ENCODE results near the gene CCNF.

CCNF gene

GRCh38 chr16:2398520-2398919 is 30.7 kb upstream of the CCNF start:
- no peak for TF ChIP-seq CREB1 (IDR thresholded peaks at IDR 0.05; ENCODE audit: low read depth)
- TF ChIP-seq NFIC (IDR thresholded peaks at IDR 0.05): no peak
- TF ChIP-seq, protein P1, sequence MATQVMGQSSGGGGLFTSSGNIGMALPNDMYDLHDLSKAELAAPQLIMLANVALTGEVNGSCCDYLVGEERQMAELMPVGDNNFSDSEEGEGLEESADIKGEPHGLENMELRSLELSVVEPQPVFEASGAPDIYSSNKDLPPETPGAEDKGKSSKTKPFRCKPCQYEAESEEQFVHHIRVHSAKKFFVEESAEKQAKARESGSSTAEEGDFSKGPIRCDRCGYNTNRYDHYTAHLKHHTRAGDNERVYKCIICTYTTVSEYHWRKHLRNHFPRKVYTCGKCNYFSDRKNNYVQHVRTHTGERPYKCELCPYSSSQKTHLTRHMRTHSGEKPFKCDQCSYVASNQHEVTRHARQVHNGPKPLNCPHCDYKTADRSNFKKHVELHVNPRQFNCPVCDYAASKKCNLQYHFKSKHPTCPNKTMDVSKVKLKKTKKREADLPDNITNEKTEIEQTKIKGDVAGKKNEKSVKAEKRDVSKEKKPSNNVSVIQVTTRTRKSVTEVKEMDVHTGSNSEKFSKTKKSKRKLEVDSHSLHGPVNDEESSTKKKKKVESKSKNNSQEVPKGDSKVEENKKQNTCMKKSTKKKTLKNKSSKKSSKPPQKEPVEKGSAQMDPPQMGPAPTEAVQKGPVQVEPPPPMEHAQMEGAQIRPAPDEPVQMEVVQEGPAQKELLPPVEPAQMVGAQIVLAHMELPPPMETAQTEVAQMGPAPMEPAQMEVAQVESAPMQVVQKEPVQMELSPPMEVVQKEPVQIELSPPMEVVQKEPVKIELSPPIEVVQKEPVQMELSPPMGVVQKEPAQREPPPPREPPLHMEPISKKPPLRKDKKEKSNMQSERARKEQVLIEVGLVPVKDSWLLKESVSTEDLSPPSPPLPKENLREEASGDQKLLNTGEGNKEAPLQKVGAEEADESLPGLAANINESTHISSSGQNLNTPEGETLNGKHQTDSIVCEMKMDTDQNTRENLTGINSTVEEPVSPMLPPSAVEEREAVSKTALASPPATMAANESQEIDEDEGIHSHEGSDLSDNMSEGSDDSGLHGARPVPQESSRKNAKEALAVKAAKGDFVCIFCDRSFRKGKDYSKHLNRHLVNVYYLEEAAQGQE (IDR thresholded peaks at IDR 0.05; ENCODE audit: low read depth): no peak
- TF ChIP-seq, protein P2, sequence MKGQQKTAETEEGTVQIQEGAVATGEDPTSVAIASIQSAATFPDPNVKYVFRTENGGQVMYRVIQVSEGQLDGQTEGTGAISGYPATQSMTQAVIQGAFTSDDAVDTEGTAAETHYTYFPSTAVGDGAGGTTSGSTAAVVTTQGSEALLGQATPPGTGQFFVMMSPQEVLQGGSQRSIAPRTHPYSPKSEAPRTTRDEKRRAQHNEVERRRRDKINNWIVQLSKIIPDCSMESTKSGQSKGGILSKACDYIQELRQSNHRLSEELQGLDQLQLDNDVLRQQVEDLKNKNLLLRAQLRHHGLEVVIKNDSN (IDR thresholded peaks at IDR 0.05): no peak
- TF ChIP-seq EP300 (IDR thresholded peaks at IDR 0.05; ENCODE audit: borderline replicate concordance): no peak
- no peak for TF ChIP-seq MAX (IDR thresholded peaks at IDR 0.05)
- TF ChIP-seq ZBTB7A (IDR thresholded peaks at IDR 0.05; ENCODE audit: low read depth): no peak
- TF ChIP-seq CEBPB (IDR thresholded peaks at IDR 0.05): no peak
- TF ChIP-seq YY1 (IDR thresholded peaks at IDR 0.05; ENCODE audit: low read depth): no peak
- no peak for TF ChIP-seq TCF12 (IDR thresholded peaks at IDR 0.05; ENCODE audit: low read depth)

- TF ChIP-seq CREB1 (IDR thresholded peaks at IDR 0.05; ENCODE audit: low read depth) (no peak), TEAD4 (IDR thresholded peaks at IDR 0.05) (no peak), RAD21 (IDR thresholded peaks at IDR 0.05; ENCODE audit: low read depth) (no peak)
- TF ChIP-seq, protein P2 (IDR thresholded peaks at IDR 0.05): no peak
Observed at GRCh38 chr16:2404099-2404498, 25.1 kb upstream of the CCNF start.

- TF ChIP-seq NFIC (IDR thresholded peaks at IDR 0.05) (peak; percentile 34; the same call in 1 of the 2 replicates), MAX (IDR thresholded peaks at IDR 0.05) (no peak)
Observed at GRCh38 chr16:2415085-2415484, 14.2 kb upstream of the CCNF start.

DNA sequence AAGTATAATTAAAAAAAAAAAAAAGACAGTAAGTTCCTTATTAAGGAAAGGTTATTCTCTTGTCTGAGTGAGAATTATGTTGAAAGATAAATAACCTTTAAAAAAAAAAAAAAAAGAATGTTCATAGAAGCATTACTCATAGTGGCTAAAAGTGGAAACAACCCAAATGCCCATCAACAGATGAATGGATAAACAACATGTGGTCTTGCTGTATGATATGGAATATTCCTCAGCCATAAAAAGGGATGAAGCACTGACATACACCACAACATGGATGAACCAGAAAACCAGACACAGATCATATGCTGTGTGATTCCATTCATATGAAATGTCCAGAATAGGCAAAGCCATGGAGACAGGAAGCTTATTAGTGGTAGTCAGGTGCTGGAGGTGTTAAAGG is 9.2 kb upstream of the CCNF start:
- TF ChIP-seq, protein P2 (IDR thresholded peaks at IDR 0.05): no peak
- TF ChIP-seq CREB1 (IDR thresholded peaks at IDR 0.05; ENCODE audit: low read depth): no peak
- no peak for TF ChIP-seq FOXM1 (IDR thresholded peaks at IDR 0.05; ENCODE audit: borderline replicate concordance, low read depth)
- TF ChIP-seq MAX (IDR thresholded peaks at IDR 0.05): no peak
- TF ChIP-seq RAD21 (IDR thresholded peaks at IDR 0.05; ENCODE audit: low read depth): no peak
- no peak for TF ChIP-seq TEAD4 (IDR thresholded peaks at IDR 0.05)
- TF ChIP-seq, protein P1 (IDR thresholded peaks at IDR 0.05; ENCODE audit: low read depth): no peak
- no peak for TF ChIP-seq ZBTB7A (IDR thresholded peaks at IDR 0.05; ENCODE audit: low read depth)
- TF ChIP-seq CEBPB (IDR thresholded peaks at IDR 0.05): no peak
- TF ChIP-seq YY1 (IDR thresholded peaks at IDR 0.05; ENCODE audit: low read depth): no peak
- TF ChIP-seq EGR1 (IDR thresholded peaks at IDR 0.05): no peak

DNA sequence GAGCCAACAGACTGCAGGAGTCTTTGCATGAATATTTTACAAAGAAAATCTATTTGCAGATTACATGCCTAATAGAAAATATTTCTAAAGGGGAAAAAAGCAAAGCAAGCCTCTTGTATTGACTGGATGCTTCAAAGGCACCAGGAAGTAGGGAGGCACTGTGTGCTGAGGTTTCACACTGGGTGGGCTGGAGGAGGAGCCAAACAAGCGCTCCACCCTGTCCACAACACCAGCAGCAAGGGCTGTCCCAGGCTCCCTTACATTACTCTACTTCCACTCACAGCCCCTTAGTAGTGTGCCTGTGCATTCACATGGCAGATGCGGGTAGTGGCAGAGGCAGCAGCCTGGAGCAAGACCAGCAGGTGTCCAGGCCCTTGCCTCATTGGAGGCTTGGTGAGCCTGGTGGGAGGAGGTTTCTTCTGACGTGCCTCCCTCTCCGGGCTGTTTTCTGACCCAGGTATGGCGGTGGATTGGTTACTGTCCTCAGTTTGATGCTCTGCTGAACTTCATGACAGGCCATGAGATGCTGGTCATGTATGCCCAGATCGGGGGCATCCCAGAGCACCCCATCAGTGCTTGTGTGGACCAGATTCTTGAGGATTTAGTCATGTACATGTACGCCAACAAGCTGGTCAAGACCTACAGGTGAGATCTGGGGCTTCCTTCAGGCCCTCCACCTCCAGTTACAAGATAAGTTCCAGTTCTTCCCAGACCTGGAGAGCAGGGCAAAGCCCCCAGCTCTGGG is 7.0 kb upstream of the CCNF start:
- TF ChIP-seq, protein P1 (IDR thresholded peaks at IDR 0.05; ENCODE audit: low read depth): no peak
- TF ChIP-seq MAX (IDR thresholded peaks at IDR 0.05) (no peak), EP300 (IDR thresholded peaks at IDR 0.05; ENCODE audit: borderline replicate concordance) (no peak), RAD21 (IDR thresholded peaks at IDR 0.05; ENCODE audit: low read depth) (no peak)
